ENCODE results near the gene MDH2.
"Not testable (repeated sequence)": the region's sequence is repeated elsewhere in the genome, so short reads cannot be mapped to it uniquely, and the experiment has no call there.

Gene MDH2

DNA sequence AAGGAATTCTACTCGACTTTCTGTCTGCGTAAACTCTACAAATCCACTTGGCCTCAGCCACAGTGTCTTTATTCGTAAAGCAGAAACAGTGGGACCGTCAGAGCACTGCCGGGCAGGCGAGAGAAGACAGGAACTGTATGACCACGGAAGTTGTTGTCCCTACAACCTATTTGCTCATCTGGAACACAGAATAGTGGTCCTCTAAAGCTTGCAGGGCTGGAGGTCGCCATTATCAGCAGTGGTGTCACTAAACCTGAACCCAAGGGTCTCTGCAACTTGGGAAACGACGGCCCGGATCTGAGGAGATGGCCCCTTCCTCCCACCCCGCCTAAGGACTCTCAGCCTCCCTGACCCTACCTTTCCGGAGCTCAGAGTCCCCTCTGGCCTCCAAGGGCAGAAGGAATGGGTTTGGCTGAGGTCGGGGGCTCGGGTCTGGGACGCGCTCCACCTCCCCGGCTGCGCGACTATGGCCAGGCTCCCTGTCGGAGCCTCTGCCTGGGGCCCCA is 548 bp upstream of the MDH2 start:
- no peak for DNase-seq (ENCODE audit: low read depth in 2 of 2)

DNA sequence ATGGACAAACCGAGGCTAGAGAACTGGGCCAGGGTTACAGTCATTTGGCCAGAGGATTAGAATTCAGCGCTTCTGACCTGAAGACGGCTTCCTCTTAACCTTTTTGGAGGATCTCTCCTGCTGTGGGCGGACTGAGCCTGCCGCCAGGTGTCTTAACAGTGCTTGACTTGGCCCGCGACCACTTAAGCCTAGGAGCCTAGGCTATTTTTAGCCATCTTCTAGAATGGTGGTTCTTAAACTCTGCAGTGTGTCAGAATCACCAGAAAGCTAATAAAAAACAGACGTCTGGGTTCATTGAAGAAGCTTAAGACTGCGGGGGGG is 722 bp downstream of the MDH2 start:
- no peak for DNase-seq (ENCODE audit: low read depth in 2 of 2)

DNA sequence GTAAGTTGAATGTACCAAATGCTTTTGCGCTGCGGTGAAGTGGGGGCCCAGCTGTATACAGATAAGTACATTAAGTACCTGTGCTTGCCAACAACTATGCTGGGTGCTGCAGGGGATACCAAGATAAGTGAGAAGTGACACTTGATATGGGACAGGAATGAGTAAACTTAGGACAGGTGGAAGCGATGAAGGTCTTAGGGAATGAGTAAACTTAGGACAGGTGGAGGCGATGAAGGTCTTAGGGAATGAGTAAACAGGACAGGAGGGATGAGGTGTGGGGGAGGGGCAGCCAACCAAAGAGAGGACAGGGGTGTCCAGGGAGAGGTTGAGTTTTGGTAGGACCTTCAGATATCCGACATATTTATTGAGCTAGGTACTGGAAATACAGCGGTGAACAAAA is 1.4 kb downstream of the MDH2 start:
- DNase-seq (ENCODE audit: low read depth in 2 of 2), result no peak

DNA sequence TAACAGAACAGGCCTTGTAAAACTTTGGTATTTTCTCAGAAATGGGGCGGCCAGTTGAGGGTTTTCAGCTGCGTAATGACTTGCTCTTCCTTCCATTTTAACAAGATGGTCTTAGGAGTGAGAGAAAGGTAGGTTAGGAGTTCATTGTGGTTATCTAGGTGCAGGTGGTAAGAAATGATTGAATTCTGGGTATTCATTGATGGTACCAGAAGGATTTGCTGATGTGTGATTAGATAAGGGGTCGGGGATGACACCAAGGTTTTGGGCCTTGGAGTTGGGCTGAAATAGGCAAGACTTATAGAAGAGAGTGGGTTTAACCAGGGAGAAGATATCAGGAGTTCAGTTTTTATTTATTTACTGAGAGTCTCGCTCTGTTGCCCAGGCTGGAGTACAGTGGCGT is 2.6 kb downstream of the MDH2 start:
- DNase-seq (ENCODE audit: low read depth in 2 of 2), result no peak

DNA sequence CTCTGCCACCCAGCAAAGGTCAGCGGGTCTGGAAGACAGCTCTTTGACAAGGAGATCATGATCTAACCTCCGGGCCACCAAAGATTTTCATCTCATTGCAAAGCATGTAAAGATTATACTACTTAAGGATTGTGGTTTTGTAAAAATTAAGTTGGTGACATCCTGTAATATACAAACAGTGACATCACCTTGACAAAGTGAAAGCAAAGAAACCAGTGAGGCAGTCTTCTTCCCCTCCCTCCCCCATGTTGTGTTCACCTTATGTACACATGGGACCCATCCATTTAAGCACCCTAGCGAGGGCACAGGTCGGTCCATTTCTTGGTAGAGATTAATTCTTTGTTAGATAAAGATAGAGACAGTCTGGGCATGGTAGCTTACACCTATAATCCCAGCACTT is 3.9 kb downstream of the MDH2 start:
- DNase-seq (ENCODE audit: low read depth in 2 of 2), result no peak

DNA sequence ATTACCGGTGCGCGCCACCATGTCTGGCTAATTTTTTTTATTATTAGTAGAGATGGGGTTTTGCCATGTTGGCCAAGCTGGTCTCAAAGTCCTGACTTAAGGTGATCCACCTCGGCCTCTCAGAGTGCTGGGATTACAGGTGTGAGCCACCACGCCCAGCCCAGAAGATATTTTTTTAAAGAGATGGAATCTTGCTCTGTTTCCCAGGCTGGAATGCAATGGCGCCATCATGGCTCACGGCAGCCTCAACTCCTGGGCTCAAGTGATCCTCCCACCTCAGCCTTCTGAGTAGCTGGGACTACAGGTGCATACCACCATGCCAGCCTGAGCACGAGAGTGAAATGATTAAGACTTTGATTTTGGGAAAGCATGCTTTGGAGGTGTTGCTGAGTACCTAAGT is 4.8 kb downstream of the MDH2 start:
- DNase-seq (ENCODE audit: low read depth in 2 of 2), result not testable (repeated sequence)

DNA sequence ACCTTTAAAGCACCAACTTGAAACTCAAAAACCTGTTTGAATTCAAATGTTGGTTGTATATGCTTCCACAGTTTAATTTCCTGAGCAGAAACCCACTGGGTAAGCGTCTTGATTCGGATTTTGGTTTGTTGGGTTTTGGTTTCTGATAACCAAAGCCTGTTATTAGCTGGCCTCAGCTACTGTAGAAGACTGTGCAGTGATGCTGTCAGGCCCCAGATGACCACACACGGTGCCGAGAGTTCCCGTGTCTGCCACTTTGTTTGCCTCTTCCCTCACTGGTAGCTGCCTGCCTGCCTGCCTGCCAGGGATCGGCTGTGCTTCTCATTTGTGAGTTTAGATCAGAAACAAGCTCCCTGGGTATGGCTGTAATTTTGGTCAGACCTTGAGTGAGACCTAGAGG is 5.6 kb downstream of the MDH2 start:
- DNase-seq (ENCODE audit: low read depth in 2 of 2), result no peak

DNA sequence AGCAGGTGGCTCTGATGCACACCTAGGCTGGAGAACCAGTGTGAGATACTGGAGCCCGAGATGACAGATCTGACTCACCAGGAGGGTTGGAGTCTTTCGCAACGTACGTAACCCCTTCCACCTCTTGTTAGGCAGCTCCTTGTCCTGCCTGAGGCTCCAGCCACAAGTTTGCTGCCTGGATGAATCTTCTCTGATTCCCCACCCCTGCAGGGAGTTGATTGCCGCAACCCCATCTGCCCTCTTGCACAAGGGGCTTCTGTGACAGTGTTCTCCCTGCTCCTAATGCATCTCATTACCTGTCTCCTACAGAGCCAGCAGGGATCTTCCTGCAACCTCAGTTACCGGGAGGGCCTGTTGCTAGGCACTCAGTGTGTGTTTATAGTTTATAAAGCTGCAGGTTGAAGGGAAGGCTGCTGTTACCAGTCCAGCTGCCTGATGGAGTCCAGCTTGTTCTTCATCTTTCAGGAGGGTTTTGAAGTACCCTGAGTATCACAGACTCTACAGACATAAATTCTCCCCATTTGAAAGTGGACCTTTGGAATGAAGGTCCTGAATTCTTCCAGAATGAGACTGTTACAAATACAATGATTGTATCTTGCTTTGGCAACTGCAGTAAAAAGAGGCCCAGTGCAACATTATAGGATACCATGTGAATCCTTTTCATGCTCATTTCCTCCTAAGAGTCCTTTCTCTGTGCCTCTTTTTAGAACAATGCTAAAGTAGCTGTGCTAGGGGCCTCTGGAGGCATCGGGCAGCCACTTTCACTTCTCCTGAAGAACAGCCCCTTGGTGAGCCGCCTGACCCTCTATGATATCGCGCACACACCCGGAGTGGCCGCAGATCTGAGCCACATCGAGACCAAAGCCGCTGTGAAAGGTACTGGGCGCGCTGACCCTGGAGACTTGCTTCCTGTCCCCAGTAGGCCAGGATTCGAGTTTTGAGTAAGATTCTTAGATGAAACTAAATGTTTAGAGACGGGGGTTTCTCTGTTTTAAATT is 6.5 kb downstream of the MDH2 start:
- DNase-seq (ENCODE audit: low read depth in 2 of 2), result no peak

DNA sequence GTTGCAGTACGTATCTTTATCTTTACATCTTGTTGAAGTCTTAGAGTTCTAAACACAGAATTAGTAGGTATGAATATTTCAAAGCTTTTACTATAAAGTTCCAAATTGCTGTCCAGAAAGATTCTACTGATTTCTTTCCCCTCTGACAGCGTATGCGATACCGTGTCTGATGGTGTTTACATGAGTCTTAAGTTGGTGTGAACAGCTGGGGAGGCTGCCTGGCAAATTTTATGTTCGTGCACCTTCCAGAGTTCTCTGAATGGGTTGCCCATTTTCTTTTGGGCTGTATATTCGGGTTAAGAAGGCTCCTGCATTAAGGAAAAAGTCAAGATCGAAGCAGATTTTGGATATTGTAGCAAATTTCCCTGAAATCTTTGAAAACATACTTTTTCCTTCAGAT is 8.3 kb downstream of the MDH2 start:
- DNase-seq (ENCODE audit: low read depth in 2 of 2), result no peak

DNA sequence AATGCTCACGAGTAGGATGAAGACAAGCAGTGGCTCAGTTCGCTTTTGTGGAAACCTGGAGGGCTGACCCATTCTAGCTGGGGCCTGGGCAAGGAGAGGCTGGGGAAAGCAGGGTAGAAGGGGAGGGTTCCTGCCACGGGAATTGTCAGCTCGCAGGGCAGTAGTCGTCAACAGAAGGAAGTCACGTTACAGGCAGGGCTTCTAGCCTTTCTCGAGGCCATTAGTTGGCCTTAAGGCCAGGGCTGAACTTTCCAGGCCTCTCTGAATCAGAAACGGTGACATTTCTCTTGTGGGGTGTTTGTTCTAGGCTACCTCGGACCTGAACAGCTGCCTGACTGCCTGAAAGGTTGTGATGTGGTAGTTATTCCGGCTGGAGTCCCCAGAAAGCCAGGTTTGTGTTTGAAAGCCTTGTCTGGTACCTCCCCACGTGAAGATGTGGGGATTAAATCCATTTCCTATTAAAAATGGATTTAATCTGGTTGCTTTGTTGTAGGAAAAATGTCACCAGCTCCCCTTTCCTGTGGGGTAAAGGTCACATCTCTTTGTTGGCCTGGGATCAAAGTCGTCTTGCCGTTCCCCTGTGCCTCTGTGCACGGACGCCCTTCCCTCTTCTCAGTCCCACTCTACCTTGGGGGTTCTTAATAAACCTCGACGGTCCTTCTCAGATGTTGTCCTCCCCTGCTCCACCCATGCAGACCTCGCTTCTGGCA is 9.4 kb downstream of the MDH2 start:
- no peak for DNase-seq (ENCODE audit: low read depth in 2 of 2)

DNA sequence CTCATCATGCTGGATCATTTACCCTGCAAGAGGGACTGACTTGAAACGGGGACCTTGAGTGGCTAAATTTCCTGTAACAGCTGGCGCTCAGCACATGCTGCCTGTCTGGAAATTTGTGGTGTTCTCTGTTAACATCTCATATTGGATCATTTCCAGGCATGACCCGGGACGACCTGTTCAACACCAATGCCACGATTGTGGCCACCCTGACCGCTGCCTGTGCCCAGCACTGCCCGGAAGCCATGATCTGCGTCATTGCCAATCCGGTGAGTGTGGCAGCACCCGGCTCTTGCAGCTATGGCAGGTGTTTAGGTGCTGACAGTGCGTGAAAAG is 9.9 kb downstream of the MDH2 start:
- DNase-seq (ENCODE audit: low read depth in 2 of 2), result no peak

DNA sequence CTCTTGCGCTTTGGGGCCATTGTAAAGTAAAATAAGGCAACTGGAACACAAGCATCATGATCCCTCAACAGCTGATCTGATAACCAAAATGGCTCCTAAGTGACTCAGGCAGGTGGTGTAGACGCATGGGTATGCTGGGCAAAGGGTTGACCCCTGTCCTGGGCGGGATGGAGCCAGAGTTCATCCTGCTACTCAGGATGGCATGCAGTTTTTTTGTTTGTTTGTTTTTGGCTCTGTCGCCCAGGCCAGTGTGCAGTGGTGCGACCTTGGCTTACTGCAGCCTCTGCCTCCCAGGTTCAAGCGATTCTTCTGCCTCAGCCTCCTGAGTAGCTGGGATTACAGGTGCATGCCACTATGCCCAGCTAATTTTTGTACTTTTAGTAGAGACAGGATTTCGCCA is 10.8 kb downstream of the MDH2 start:
- DNase-seq (ENCODE audit: low read depth in 2 of 2), result not testable (repeated sequence)

DNA sequence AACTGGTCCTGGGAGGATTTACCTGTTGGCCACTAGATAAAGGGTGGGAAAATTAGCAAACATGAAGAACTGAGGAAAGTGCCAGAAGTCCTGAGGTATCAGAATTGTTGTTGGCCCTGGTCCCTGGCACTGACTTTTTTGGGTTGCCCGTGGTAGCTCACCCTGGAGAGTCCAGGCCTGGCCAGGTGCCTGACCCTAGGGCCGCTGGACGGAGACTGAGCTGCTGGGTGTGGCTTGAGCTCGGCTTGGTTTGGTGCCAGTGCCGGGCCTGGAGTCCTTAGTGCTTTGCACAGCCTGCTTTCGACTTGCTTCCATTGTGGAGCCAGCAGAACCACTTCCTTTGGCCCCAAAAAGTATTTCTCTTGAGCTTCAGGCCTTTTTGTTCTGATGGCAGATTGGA is 12.9 kb downstream of the MDH2 start:
- DNase-seq (ENCODE audit: low read depth in 2 of 2), result no peak

DNA sequence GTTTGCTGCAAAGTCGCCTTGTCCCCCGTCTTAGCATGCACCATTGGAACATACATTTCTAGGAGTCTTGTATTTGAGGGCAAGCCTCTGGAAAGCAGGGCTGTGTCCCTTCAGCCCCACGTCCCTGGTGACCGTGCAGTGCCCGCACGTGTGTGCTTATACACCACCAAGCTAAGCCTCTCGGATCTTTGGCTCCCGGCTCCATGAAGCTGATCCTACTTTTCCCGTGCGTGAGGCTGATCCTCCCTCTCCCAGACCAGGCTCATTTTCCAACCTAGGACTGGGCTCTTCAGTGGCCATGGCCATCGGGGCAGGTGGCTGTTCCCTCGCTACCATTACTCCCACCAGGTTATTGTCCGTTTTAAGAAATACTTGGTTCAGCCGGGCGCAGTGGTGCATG is 14.3 kb downstream of the MDH2 start:
- no peak for DNase-seq (ENCODE audit: low read depth in 2 of 2)

DNA sequence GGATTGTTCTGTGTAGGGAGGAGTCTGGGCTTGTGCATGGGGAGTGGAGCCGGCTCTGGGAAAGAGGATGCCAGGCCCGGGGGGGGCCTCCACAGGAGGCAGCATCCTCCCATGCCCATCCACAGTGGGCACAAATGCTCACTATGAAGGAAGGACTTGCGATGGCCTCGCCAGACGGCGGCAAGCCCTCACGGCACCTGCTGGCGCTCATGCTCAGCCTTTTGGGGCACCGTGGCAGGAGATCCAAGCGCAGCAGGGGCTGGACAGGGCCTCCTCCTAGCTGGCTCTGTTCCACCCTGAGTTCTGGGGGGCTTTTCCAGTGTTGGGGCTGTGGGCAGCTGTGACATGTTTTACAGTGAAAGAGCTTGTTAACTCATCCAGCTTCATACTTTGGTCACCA is 15.2 kb downstream of the MDH2 start:
- no peak for DNase-seq (ENCODE audit: low read depth in 2 of 2)

DNA sequence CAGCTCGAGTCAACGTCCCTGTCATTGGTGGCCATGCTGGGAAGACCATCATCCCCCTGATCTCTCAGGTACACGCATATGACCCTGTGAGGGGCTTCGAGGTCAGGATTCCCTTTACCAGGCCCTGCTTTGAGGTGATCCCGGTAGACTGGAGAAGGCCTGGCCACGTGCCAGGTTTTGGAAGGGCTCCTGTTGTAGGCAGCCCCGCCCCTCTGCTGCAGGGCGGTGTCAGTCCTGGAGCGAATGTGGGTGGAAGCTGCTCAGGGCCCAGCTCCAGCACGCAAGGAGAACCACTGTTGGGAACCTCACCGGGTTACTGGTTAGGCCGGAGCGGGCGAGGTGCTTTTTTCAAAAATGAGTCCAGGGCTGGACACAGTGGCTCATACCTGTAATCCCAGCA is 15.6 kb downstream of the MDH2 start:
- DNase-seq (ENCODE audit: low read depth in 2 of 2), result no peak

DNA sequence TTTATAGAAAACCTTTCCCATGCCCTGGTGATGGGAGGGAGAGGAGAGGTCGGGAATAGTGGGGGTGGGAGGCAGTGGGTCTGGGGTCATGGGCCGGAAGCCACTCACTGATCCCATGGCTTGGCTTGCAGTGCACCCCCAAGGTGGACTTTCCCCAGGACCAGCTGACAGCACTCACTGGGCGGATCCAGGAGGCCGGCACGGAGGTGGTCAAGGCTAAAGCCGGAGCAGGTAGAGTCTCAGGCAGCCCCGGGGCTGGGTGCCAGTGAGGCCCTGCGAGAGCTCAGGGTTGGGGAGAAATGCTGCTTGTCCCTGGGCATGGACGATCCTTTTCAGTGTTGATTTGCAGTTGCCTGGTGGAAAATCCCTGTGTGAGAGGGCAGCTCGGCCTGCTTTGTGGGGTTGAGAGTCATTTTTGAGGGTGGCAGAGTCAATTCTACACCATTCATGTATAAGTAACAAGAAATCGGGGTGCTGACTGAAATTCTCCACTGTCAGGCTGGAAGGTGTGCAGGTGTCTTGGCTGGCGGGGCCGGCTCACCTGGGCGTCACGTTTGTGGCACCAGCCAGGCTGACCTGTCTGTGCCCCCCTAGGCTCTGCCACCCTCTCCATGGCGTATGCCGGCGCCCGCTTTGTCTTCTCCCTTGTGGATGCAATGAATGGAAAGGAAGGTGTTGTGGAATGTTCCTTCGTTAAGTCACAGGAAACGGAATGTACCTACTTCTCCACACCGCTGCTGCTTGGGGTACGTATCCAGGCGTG is 16.5 kb downstream of the MDH2 start:
- DNase-seq (ENCODE audit: low read depth in 2 of 2), result no peak

DNA sequence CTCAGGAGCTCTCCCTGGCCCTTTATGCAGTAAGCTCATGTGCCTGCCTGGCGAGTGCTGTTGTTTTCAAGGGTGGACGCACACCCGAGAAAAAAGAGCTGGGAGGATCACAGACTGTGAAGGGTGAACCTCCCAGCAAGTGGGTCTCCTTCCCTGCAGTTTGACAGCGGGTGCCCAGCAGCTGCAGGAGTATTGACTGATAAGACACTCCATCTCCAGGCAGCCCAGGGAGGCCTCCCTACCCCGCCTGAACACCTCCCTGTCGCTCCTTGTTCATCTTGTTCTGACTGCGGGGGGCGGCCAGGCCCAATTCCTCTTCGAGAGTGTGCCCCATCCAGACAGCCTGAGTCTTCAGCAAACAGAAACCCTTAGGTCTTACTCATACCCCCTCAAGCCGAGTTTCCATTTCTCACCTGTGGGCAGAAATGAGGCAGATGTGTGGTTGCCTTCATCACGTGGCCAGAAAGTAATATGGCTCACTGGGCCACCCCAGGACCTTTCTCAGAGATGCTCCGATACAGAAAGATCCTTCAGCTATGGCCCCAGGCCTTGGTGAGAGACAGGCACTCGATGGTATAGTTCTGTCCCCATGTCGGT is 17.2 kb downstream of the MDH2 start:
- no peak for DNase-seq (ENCODE audit: low read depth in 2 of 2)

DNA sequence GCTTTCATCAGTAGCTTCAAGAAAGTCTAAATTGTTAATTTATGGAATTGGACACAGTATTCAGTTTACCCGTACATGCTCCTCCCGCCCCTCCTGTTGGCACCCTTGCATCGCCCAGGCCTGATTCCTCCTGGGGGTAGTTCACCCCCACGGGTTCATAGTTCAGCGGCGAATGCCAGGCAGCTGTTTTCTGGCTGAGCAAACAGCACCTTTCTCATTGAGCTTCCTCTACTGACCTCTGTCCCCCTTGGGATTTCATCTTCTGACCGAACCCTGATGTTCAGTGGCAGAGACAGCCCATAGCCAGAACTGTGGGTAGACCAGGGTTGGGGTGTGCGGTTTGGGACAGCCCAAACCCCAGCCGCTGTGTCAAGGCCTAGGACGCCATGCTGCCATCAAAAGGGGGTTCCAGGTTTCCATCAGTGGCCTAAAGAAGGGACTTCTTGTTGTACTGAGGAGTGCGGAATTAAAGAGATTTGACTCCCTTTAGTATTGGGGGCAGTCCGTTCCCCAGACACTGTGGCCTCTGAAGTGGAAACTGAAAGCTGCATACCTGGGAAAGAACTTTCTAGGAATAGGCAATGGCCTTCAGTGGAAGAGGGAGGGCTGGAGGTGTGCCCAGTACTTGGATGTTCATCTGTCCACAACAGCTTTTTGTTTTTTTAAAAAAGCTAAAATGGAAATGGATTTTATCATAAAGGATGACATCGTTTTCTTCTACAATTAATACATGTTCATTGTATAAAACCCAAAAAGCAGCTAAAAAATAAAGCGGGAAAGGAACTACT is 19.0 kb downstream of the MDH2 start:
- no peak for DNase-seq (ENCODE audit: low read depth in 2 of 2)

DNA sequence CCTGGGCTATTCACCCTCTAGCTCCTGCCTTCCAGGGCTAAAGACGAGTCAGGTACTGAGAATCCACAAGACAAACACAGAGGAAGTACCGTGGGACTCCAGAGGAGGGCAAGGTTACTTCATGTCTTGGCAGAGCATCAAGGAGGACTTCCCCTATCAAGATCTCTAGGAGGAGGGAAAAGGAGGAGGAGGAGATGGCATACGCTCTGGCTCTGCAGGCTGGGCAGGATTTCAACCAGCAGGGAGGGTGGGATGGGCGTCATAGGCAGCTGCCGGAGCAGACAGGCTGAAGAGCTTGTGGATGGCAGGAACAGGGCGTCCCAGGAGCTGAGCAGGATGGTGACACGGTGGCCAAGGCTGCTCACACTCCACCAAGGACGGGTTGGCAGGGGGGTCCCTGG is 21.3 kb downstream of the MDH2 start:
- DNase-seq (ENCODE audit: low read depth in 2 of 2), result no peak
